Endothelial cell of umbilical vein (primary cell): Measurements from ENCODE around the gene TBC1D5. TPM values are rescaled to one million over a fixed set of nuclear protein-coding genes. Genes with fewer than 3 reads are reported as not detected.

Source experiments
- BruUV-seq: library from RNA; stranded (reverse); fragments of 400-500 nt; replicated peaks from 2 replicates; lab custom pipeline; 2021; lab: Mats Ljungman, UMichigan
- CTCF ChIA-PET: fragments of 300-600, 350-600 bp; sonication (Branson Sonifier 250); formaldehyde crosslinking; loops from one replicate; lab custom pipeline; 2021; ENCODE audit warnings: antibody characterized with exemption, inconsistent platforms; lab: Charles Lee
- POLR2A ChIA-PET: fragments of 300-600, 350-600 bp; sonication (Branson Sonifier 250); formaldehyde crosslinking; loops from one replicate; lab custom pipeline; 2021; ENCODE audit warnings: antibody characterized with exemption, inconsistent platforms; lab: Charles Lee
- DNase-seq: peaks from one replicate; pipeline ENCODE4 v3.0.0-alpha.2; 2011; ENCODE audit warnings: low read depth, low spot score
- FAIRE-seq: peaks from 2 replicates; lab custom pipeline; 2011; peaks lifted over from hg19 to GRCh38; lab: Jason Lieb, UNC
- H2AFZ ChIP-seq: 2 replicates; pipeline ENCODE4 v1.6.0; 2012; ENCODE audit warnings: low read depth, low read length, control low read depth, inconsistent platforms
- H3K27ac ChIP-seq: 2 replicates; pipeline ENCODE4 v1.5.1; 2011; ENCODE audit warnings: low read depth, mild to moderate bottlenecking, control low read depth, low read length, moderate library complexity; ENCODE audit not compliant: insufficient read depth
- H3K27me3 ChIP-seq, 2 experiments: 2 replicates each; pipeline versions ENCODE4 v1.6.0 to v1.6.1; 2011; ENCODE audit warnings: low read length in 2 of 2, mixed read lengths in 1 of 2; ENCODE audit not compliant: control insufficient read depth in 2 of 2, insufficient read depth in 2 of 2
- H3K36me3 ChIP-seq, 2 experiments: 2 replicates in 1 of 2; 3 replicates in 1 of 2; pipeline ENCODE4 v1.5.1; 2011; ENCODE audit warnings: low read length in 2 of 2, mild to moderate bottlenecking in 1 of 2, moderate library complexity in 1 of 2; ENCODE audit not compliant: control insufficient read depth in 2 of 2, insufficient read depth in 2 of 2; ENCODE audit errors: extremely low read depth in 1 of 2
- H3K4me1 ChIP-seq: 3 replicates; pipeline ENCODE4 v1.5.1; 2011; ENCODE audit warnings: mild to moderate bottlenecking, low read length; ENCODE audit not compliant: control insufficient read depth, insufficient read depth; ENCODE audit errors: extremely low read depth
- H3K4me2 ChIP-seq: 2 replicates; pipeline ENCODE4 v1.6.1; 2011; ENCODE audit warnings: low read length, control low read depth, mixed read lengths; ENCODE audit not compliant: insufficient read depth
- H3K4me3 ChIP-seq, 3 experiments: fragments of 200-600 bp in 1 of 3; sonication (generic), shearing (Covaris generic) in 1 of 3; replicated peaks in 1 of 3; 2 replicates each; pipeline ENCODE4 v1.5.1; 2011 to 2016; ENCODE audit warnings: control low read depth in 3 of 3, low read length in 3 of 3, mild to moderate bottlenecking in 2 of 3, inconsistent platforms in 1 of 3, low read depth in 1 of 3, moderate library complexity in 1 of 3; ENCODE audit not compliant: insufficient read depth in 1 of 3
- H3K79me2 ChIP-seq: 2 replicates; pipeline ENCODE4 v1.6.0; 2012; ENCODE audit warnings: low read length, inconsistent platforms; ENCODE audit not compliant: control insufficient read depth, insufficient read depth
- H3K9ac ChIP-seq: replicated peaks from 2 replicates; pipeline ENCODE3; 2011; ENCODE audit warnings: low read length, control low read depth; ENCODE audit not compliant: insufficient read depth; ENCODE audit errors: extremely low read depth
- H3K9me1 ChIP-seq: replicated peaks from 3 replicates; pipeline ENCODE4 v1.6.0; 2011; ENCODE audit warnings: mild to moderate bottlenecking, low read length; ENCODE audit not compliant: control insufficient read depth, insufficient read depth; ENCODE audit errors: extremely low read depth
- H3K9me3 ChIP-seq: replicated peaks from 2 replicates; pipeline ENCODE4 v1.5.1; 2012; ENCODE audit warnings: low read length, inconsistent platforms; ENCODE audit not compliant: control insufficient read depth, insufficient read depth
- H4K20me1 ChIP-seq: replicated peaks from 2 replicates; pipeline ENCODE3; 2011; ENCODE audit warnings: mild to moderate bottlenecking, low read length; ENCODE audit not compliant: control insufficient read depth, insufficient read depth; ENCODE audit errors: extremely low read depth
- CTCF ChIP-seq, 2 donors: IDR thresholded peaks; 1 replicate in 1 of 2; 2 replicates in 1 of 2; pipeline ENCODE4 v1.5.1; 2011; ENCODE audit warnings: low read length in 2 of 2, mild to moderate bottlenecking in 2 of 2, moderate library complexity in 2 of 2, control low read depth in 1 of 2, inconsistent platforms in 1 of 2, low read depth in 1 of 2; ENCODE audit not compliant: insufficient read depth in 1 of 2; ENCODE audit errors: extremely low read depth in 1 of 2
- EZH2 ChIP-seq: IDR thresholded peaks from 2 replicates; pipeline ENCODE4 v1.6.1; 2012; ENCODE audit warnings: borderline replicate concordance, low read depth, mild to moderate bottlenecking, moderate library complexity, low read length, inconsistent platforms; ENCODE audit not compliant: severe bottlenecking
- FOS ChIP-seq: IDR thresholded peaks from 2 replicates; pipeline ENCODE4 v1.6.1; 2011; ENCODE audit warnings: mild to moderate bottlenecking, low read length, moderate library complexity, borderline replicate concordance; ENCODE audit not compliant: insufficient read depth
- GATA2 ChIP-seq: IDR thresholded peaks from 2 replicates; pipeline ENCODE4 v1.7.0; 2011; ENCODE audit warnings: low read depth, mild to moderate bottlenecking, moderate library complexity, mixed read lengths, low read length; ENCODE audit not compliant: insufficient read length, insufficient read depth
- JUN ChIP-seq: IDR thresholded peaks from 2 replicates; pipeline ENCODE4 v1.6.1; 2011; ENCODE audit warnings: borderline replicate concordance, low read depth; ENCODE audit not compliant: insufficient read length, insufficient read depth
- MAX ChIP-seq: IDR thresholded peaks from 2 replicates; pipeline ENCODE4 v1.6.1; 2011; ENCODE audit not compliant: insufficient read depth, insufficient read length
- MYC ChIP-seq: IDR thresholded peaks from one replicate; pipeline ENCODE4 v1.6.1; 2011; ENCODE audit warnings: mild to moderate bottlenecking, low read depth, low read length
- POLR2A ChIP-seq: IDR thresholded peaks from 2 replicates; pipeline ENCODE4 v1.6.1; 2012; ENCODE audit warnings: low read depth, mild to moderate bottlenecking, control low read depth, low read length
- POLR2AphosphoS5 ChIP-seq: IDR thresholded peaks from 2 replicates; pipeline ENCODE4 v1.6.1; 2012; ENCODE audit warnings: low read depth, mild to moderate bottlenecking, control low read depth, low read length, moderate library complexity; ENCODE audit not compliant: insufficient read depth
- dilution Hi-C: fragments of 300-500 bp; cut with MboI; formaldehyde crosslinking; loops from one replicate; pipeline ENCODE4 v1.15.0; 2019; ENCODE audit warnings: low sequenced_read_pairs; ENCODE audit not compliant: extremely low pct_ligation_motif_present
- intact Hi-C: fragments of 100-400 bp; cut with micrococcal nuclease; formaldehyde crosslinking; loops from one replicate; pipeline ENCODE4 v1.10.0; 2022
- polyA plus RNA-seq, 4 experiments: library from polyadenylated mRNA; depleted of rRNA in 3 of 4; stranded (reverse) in 3 of 4; unstranded in 1 of 4; fragments of >200 nt; gene quantifications; 2 replicates each; pipeline versions ENCODE4 v1.2.1 to v1.2.3, GENCODE V29; 2011 to 2012; ENCODE audit warnings: missing spikeins in 1 of 4
- total RNA-seq: library from RNA; stranded (reverse); gene quantifications from 2 replicates; pipeline ENCODE4 v1.2.3, GENCODE V29; 2021

The TBC1D5 gene
- total and polyA plus RNA-seq, 2 donors (not counting 3 experiments of a cell fraction or from before 2014, with no cell fraction given) = 17.5 to 44.7 TPM

- H3K9me1 ChIP-seq = no peaks in the 10 kb centered on the region
- H3K27ac ChIP-seq = no peak overlapping the region
- no peak overlapping the region for H2AFZ ChIP-seq
- no peak overlapping the region for H3K4me2 ChIP-seq
- no peaks in the 10 kb centered on the region for H3K9me3 ChIP-seq
- BruUV-seq = no TSS peak
- intact Hi-C loops (loop anchor here (5.0 kb wide), 1 partner anchor 59 kb away; no protein-coding TSS in a partner anchor), dilution Hi-C loops (no loop called here)
- TF ChIP-seq GATA2 (no peak), POLR2A (no peak), EZH2 (no peak), JUN (no peak), MYC (no peak), CTCF (IDR thresholded peaks at IDR 0.05; ENCODE audit: extremely low read depth in 1 of 2, insufficient read depth in 1 of 2, low read depth in 1 of 2, low read length in 2 of 2) (no peak), MAX (no peak), POLR2AphosphoS5 (no peak), FOS (no peak)
- ChIA-PET CTCF (no interaction called here), POLR2A (no interaction called here)
- no peaks in the 10 kb centered on the region for H3K36me3 ChIP-seq
- FAIRE-seq = peak; percentile 73
- no peak overlapping the region for H3K4me3 ChIP-seq
- no peaks in the 10 kb centered on the region for H3K79me2 ChIP-seq
- DNase-seq = peak; percentile 45
- no peak overlapping the region for H3K9ac ChIP-seq
- no peaks in the 10 kb centered on the region for H4K20me1 ChIP-seq
- no peaks in the 10 kb centered on the region for H3K27me3 ChIP-seq
- H3K4me1 ChIP-seq = peaks cover 16% of the 10 kb centered on the region
These were observed 164.5 kb downstream of the TBC1D5 start for GRCh38 chr3:17577796-17578520.
